SK-N-SH (cell line): ENCODE data around the gene TRRAP. TPM values are rescaled to one million over a fixed set of nuclear protein-coding genes. Genes with fewer than 3 reads are reported as not detected.

ENCODE experiments used
- CTCF ChIA-PET: fragments of 300-600, 350-600 bp; formaldehyde crosslinking; extraction: SDS; loops from one replicate; lab custom pipeline; 2021; lab: Yijun Ruan, JAX
- POLR2A ChIA-PET: fragments of 350-600 bp; sonication (Branson Sonifier 250); formaldehyde crosslinking; extraction: SDS; loops from one replicate; lab custom pipeline; 2020; ENCODE audit warnings: antibody characterized with exemption, inconsistent platforms; lab: Yijun Ruan, JAX
- DNase-seq: peaks from one replicate; pipeline ENCODE4 v3.0.0; 2012
- H2AFZ ChIP-seq: fragments of 200-600 bp; sonication (generic); 2 replicates; pipeline ENCODE4 v1.8.1; 2016; ENCODE audit warnings: antibody characterized with exemption, mild to moderate bottlenecking, low read depth
- H3F3A ChIP-seq: fragments of 200-600 bp; sonication (generic); replicated peaks from 2 replicates; pipeline ENCODE3; 2016; ENCODE audit warnings: antibody characterized with exemption, mild to moderate bottlenecking; ENCODE audit not compliant: insufficient read depth
- H3K27ac ChIP-seq, 2 experiments: fragments of 200-500 bp in 1 of 2; fragments of 200-600 bp in 1 of 2; sonication (Bioruptor generic) in 1 of 2; sonication (generic), shearing (Covaris generic) in 1 of 2; 2 replicates each; pipeline versions ENCODE4 v1.5.1 to v1.6.1; 2014 to 2016; ENCODE audit warnings: low read depth in 2 of 2, inconsistent platforms in 1 of 2, low read length in 1 of 2, mild to moderate bottlenecking in 1 of 2, mixed read lengths in 1 of 2
- H3K27me3 ChIP-seq: fragments of 200-600 bp; sonication (generic), shearing (Covaris generic); 2 replicates; pipeline ENCODE4 v1.6.1; 2016; ENCODE audit warnings: mixed run types; ENCODE audit not compliant: insufficient read depth
- H3K36me3 ChIP-seq, 2 experiments: fragments of 200-500 bp in 1 of 2; fragments of 200-600 bp in 1 of 2; sonication (Bioruptor generic) in 1 of 2; sonication (generic) in 1 of 2; replicated peaks in 1 of 2; 2 replicates each; pipeline versions ENCODE3 to v1.5.1; 2014 to 2016; ENCODE audit warnings: low read length in 1 of 2, mild to moderate bottlenecking in 1 of 2; ENCODE audit not compliant: insufficient read depth in 2 of 2, control insufficient read depth in 1 of 2
- H3K4me1 ChIP-seq, 2 experiments: fragments of 200-500 bp in 1 of 2; fragments of 200-600 bp in 1 of 2; sonication (Bioruptor generic) in 1 of 2; sonication (generic), shearing (Covaris generic) in 1 of 2; 2 replicates each; pipeline versions ENCODE4 v1.5.1 to v1.6.1; 2014 to 2016; ENCODE audit warnings: low read depth in 1 of 2, low read length in 1 of 2, mixed run types in 1 of 2; ENCODE audit not compliant: insufficient read depth in 2 of 2, control insufficient read depth in 1 of 2
- H3K4me2 ChIP-seq: fragments of 200-600 bp; sonication (generic), shearing (Covaris generic); 2 replicates; pipeline ENCODE4 v1.6.1; 2017; ENCODE audit warnings: mixed run types
- H3K4me3 ChIP-seq, 2 experiments: fragments of 200-500 bp in 1 of 2; fragments of 200-600 bp in 1 of 2; sonication (Bioruptor generic) in 1 of 2; sonication (generic), shearing (Covaris generic) in 1 of 2; 2 replicates each; pipeline versions ENCODE4 v1.5.1 to v1.8.1; 2014 to 2016; ENCODE audit warnings: low read depth in 2 of 2, inconsistent platforms in 1 of 2, low read length in 1 of 2, mild to moderate bottlenecking in 1 of 2, mixed read lengths in 1 of 2, moderate library complexity in 1 of 2
- H3K79me2 ChIP-seq: fragments of 200-600 bp; sonication (generic); 2 replicates; pipeline ENCODE4 v1.8.1; 2017; ENCODE audit warnings: mild to moderate bottlenecking; ENCODE audit not compliant: insufficient read depth
- H3K9ac ChIP-seq: fragments of 200-600 bp; sonication (generic); 2 replicates; pipeline ENCODE4 v1.6.1; 2017; ENCODE audit warnings: mixed run types
- H3K9me2 ChIP-seq: fragments of 200-600 bp; sonication (generic); 2 replicates; pipeline ENCODE4 v1.6.1; 2017; ENCODE audit warnings: mixed run types
- H3K9me3 ChIP-seq: fragments of 200-600 bp; sonication (generic); 2 replicates; pipeline ENCODE4 v1.6.1; 2017; ENCODE audit warnings: mixed run types, mild to moderate bottlenecking, moderate library complexity
- H4K20me1 ChIP-seq: fragments of 200-600 bp; sonication (generic); 2 replicates; pipeline ENCODE4 v1.6.1; 2017; ENCODE audit warnings: mild to moderate bottlenecking, mixed run types; ENCODE audit not compliant: insufficient read depth
- ELF1 ChIP-seq: IDR thresholded peaks from 2 replicates; pipeline ENCODE4 v1.4.0; 2012
- IRF3 ChIP-seq: fragments of 150-350 bp; IDR thresholded peaks from 2 replicates; pipeline ENCODE4 v1.6.1; 2016; ENCODE audit warnings: mild to moderate bottlenecking, low read depth, low read length
- JUND ChIP-seq: IDR thresholded peaks from 2 replicates; pipeline ENCODE4 v1.4.0; 2012
- MEF2A ChIP-seq: IDR thresholded peaks from 2 replicates; pipeline ENCODE4 v1.4.0; 2012; ENCODE audit warnings: low read depth, borderline replicate concordance
- POLR2AphosphoS5 ChIP-seq: IDR thresholded peaks from 2 replicates; pipeline ENCODE4 v1.6.1; 2012; ENCODE audit warnings: low read depth, low read length
- RFX5 ChIP-seq: IDR thresholded peaks from 2 replicates; pipeline ENCODE4 v1.6.1; 2012; ENCODE audit warnings: mild to moderate bottlenecking, improper control_type of control experiment, low read length
- RXRA ChIP-seq: IDR thresholded peaks from 2 replicates; pipeline ENCODE4 v1.4.0; 2012; ENCODE audit warnings: low read depth, mild to moderate bottlenecking, borderline replicate concordance
- SIN3A ChIP-seq: IDR thresholded peaks from 2 replicates; pipeline ENCODE4 v1.6.1; 2012; ENCODE audit warnings: low read depth, mild to moderate bottlenecking, low read length, moderate library complexity, borderline replicate concordance
- WGBS: methylation state at CpG from one replicate; pipeline ENCODE4 v1.1.6; 2017; ENCODE audit warnings: low lambda C conversion rate; 5-methylcytosine and 5-hydroxymethylcytosine counted together
- polyA plus RNA-seq, 3 experiments: library from polyadenylated mRNA; depleted of rRNA; stranded (reverse); fragments of >200 nt; gene quantifications; 2 replicates each; pipeline ENCODE4 v1.2.3, GENCODE V29; 2012
- TF ChIP-seq, protein P1 (sequence below): IDR thresholded peaks from 2 replicates; pipeline ENCODE4 v1.6.1; 2012; ENCODE audit warnings: mild to moderate bottlenecking, low read depth, low read length, moderate library complexity
- TF ChIP-seq, protein P2 (sequence below): fragments of 200-600 bp; sonication (generic); IDR thresholded peaks from 2 replicates; pipeline ENCODE4 v1.6.1; 2017; ENCODE audit warnings: antibody characterized with exemption, mild to moderate bottlenecking, moderate library complexity

Gene TRRAP
- polyA plus RNA-seq, 1 of the 3 experiments (the other 2 are of a cell fraction): 24.9 TPM

DNA sequence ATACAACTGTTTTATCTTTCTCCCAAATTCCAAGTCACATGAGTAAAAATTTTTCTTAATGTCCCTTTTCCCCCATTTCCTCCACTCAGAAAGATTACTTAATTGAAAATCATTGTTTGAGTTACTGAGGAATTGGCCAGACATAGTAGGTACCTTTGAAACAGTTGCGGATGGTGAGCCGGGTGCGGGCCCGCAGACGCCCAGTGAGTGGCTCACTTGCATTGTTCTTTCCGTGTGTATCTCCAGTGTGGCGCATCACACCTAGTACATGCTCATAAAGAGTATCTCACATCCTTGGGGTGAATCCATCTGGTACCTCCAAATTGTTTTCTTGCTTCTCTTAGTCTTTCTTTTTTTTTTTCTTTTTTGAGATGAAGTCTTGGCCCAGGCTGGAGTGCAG lies 14.3 kb downstream of the TRRAP start:
- H3K4me2 ChIP-seq: no peak overlapping the region
- no peak overlapping the region for H3K9ac ChIP-seq
- CTCF ChIA-PET: interaction anchor here (1.1 to 5.6 kb wide), 3 partner anchors 14 to 471 kb away, joined by 3 to 23 read pairs (median 4); partner anchors contain the start of gene TRRAP
- 97% methylated on average over 7 of the region's 7 CpGs for WGBS
- H4K20me1 ChIP-seq: no peaks in the 10 kb centered on the region
- no peaks in the 10 kb centered on the region for H3K9me3 ChIP-seq
- H3K4me3 ChIP-seq: no peak overlapping the region
- no peaks in the 10 kb centered on the region for H3F3A ChIP-seq
- TF ChIP-seq RXRA: no peak
- TF ChIP-seq, protein P1, sequence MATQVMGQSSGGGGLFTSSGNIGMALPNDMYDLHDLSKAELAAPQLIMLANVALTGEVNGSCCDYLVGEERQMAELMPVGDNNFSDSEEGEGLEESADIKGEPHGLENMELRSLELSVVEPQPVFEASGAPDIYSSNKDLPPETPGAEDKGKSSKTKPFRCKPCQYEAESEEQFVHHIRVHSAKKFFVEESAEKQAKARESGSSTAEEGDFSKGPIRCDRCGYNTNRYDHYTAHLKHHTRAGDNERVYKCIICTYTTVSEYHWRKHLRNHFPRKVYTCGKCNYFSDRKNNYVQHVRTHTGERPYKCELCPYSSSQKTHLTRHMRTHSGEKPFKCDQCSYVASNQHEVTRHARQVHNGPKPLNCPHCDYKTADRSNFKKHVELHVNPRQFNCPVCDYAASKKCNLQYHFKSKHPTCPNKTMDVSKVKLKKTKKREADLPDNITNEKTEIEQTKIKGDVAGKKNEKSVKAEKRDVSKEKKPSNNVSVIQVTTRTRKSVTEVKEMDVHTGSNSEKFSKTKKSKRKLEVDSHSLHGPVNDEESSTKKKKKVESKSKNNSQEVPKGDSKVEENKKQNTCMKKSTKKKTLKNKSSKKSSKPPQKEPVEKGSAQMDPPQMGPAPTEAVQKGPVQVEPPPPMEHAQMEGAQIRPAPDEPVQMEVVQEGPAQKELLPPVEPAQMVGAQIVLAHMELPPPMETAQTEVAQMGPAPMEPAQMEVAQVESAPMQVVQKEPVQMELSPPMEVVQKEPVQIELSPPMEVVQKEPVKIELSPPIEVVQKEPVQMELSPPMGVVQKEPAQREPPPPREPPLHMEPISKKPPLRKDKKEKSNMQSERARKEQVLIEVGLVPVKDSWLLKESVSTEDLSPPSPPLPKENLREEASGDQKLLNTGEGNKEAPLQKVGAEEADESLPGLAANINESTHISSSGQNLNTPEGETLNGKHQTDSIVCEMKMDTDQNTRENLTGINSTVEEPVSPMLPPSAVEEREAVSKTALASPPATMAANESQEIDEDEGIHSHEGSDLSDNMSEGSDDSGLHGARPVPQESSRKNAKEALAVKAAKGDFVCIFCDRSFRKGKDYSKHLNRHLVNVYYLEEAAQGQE: no peak
- peaks cover 19% of the 10 kb centered on the region; the same call in 1 of the 2 replicates for H3K79me2 ChIP-seq
- no peaks in the 10 kb centered on the region for H3K27me3 ChIP-seq
- H3K4me1 ChIP-seq: no peaks in the 10 kb centered on the region
- no peak for DNase-seq
- H3K27ac ChIP-seq: no peak overlapping the region
- peaks cover 65 to 87% of the 10 kb centered on the region in 2 experiments for H3K36me3 ChIP-seq
- no peak overlapping the region for H2AFZ ChIP-seq
- no peaks in the 10 kb centered on the region for H3K9me2 ChIP-seq
- POLR2A ChIA-PET: interaction anchor here (1.3 kb wide), 1 partner anchor 14 kb away, joined by 3 read pairs; the partner anchor contains the start of gene TRRAP

DNA sequence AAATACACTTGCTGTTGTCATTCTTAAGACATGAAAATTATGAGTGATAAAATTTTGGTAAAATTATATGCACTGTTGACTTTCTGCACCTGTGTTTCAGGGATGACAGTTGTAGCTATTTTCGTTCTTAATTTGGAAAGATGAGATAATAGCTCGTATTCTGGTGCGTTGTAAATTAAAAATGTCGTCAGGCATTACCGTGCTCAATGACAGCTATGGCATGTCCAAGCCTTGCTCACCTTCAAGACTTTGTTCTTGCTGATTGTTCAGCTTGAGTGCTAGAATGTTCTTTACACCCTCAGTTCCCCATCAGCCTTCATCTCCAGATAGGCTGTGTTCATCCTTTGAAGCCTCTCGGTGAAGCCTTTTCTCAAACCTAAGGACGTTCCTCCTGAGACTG lies 21.5 kb downstream of the TRRAP start:
- TF ChIP-seq POLR2AphosphoS5 (no peak), SIN3A (no peak), RFX5 (no peak), JUND (no peak), ELF1 (no peak), MEF2A (no peak), IRF3 (no peak)
- TF ChIP-seq, protein P2, sequence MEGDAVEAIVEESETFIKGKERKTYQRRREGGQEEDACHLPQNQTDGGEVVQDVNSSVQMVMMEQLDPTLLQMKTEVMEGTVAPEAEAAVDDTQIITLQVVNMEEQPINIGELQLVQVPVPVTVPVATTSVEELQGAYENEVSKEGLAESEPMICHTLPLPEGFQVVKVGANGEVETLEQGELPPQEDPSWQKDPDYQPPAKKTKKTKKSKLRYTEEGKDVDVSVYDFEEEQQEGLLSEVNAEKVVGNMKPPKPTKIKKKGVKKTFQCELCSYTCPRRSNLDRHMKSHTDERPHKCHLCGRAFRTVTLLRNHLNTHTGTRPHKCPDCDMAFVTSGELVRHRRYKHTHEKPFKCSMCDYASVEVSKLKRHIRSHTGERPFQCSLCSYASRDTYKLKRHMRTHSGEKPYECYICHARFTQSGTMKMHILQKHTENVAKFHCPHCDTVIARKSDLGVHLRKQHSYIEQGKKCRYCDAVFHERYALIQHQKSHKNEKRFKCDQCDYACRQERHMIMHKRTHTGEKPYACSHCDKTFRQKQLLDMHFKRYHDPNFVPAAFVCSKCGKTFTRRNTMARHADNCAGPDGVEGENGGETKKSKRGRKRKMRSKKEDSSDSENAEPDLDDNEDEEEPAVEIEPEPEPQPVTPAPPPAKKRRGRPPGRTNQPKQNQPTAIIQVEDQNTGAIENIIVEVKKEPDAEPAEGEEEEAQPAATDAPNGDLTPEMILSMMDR: no peak
- TF ChIP-seq, all 33 proteins: peak for 0
- no peak overlapping the region for H3K4me2 ChIP-seq
- no peaks in the 10 kb centered on the region for H3K27me3 ChIP-seq
- no peak overlapping the region for H3K27ac ChIP-seq
- no peaks in the 10 kb centered on the region for H3K9me3 ChIP-seq
- no peak for DNase-seq
- H4K20me1 ChIP-seq: no peaks in the 10 kb centered on the region
- no peak overlapping the region for H3K4me3 ChIP-seq
- no peak overlapping the region for H3K9ac ChIP-seq
- peaks cover 77 to 95% of the 10 kb centered on the region in 2 experiments for H3K36me3 ChIP-seq
- no peaks in the 10 kb centered on the region for H3K9me2 ChIP-seq
- no peak overlapping the region for H2AFZ ChIP-seq
- CTCF ChIA-PET: interaction anchor here (1.2 to 2.8 kb wide), 3 partner anchors 20 to 22 kb away, joined by 3 to 8 read pairs (median 3); partner anchors contain the start of gene TRRAP
- WGBS: 97% methylated on average over 7 of the region's 7 CpGs
- POLR2A ChIA-PET: interaction anchor here (0.8 kb wide), 1 partner anchor 8 kb away, joined by 4 read pairs; no protein-coding TSS in a partner anchor
- H3K79me2 ChIP-seq: peaks cover 7% of the 10 kb centered on the region; the same call in 1 of the 2 replicates
- H3F3A ChIP-seq: no peaks in the 10 kb centered on the region
- no peaks in the 10 kb centered on the region for H3K4me1 ChIP-seq
